Endothelial cell of umbilical vein (primary cell): Measurements from ENCODE around the gene NCL. TPM values are rescaled to one million over a fixed set of nuclear protein-coding genes. Genes with fewer than 3 reads are reported as not detected.

Source experiments
- BruUV-seq: library from RNA; stranded (reverse); fragments of 400-500 nt; replicated peaks from 2 replicates; lab custom pipeline; 2021; lab: Mats Ljungman, UMichigan
- CTCF ChIA-PET: fragments of 300-600, 350-600 bp; sonication (Branson Sonifier 250); formaldehyde crosslinking; loops from one replicate; lab custom pipeline; 2021; ENCODE audit warnings: antibody characterized with exemption, inconsistent platforms; lab: Charles Lee
- POLR2A ChIA-PET: fragments of 300-600, 350-600 bp; sonication (Branson Sonifier 250); formaldehyde crosslinking; loops from one replicate; lab custom pipeline; 2021; ENCODE audit warnings: antibody characterized with exemption, inconsistent platforms; lab: Charles Lee
- DNase-seq: peaks from one replicate; pipeline ENCODE4 v3.0.0-alpha.2; 2011; ENCODE audit warnings: low read depth, low spot score
- FAIRE-seq: peaks from 2 replicates; lab custom pipeline; 2011; peaks lifted over from hg19 to GRCh38; lab: Jason Lieb, UNC
- H2AFZ ChIP-seq: 2 replicates; pipeline ENCODE4 v1.6.0; 2012; ENCODE audit warnings: low read depth, low read length, control low read depth, inconsistent platforms
- H3K27ac ChIP-seq: 2 replicates; pipeline ENCODE4 v1.5.1; 2011; ENCODE audit warnings: low read depth, mild to moderate bottlenecking, control low read depth, low read length, moderate library complexity; ENCODE audit not compliant: insufficient read depth
- H3K27me3 ChIP-seq, 2 experiments: 2 replicates each; pipeline versions ENCODE4 v1.6.0 to v1.6.1; 2011; ENCODE audit warnings: low read length in 2 of 2, mixed read lengths in 1 of 2; ENCODE audit not compliant: control insufficient read depth in 2 of 2, insufficient read depth in 2 of 2
- H3K36me3 ChIP-seq, 2 experiments: 2 replicates in 1 of 2; 3 replicates in 1 of 2; pipeline ENCODE4 v1.5.1; 2011; ENCODE audit warnings: low read length in 2 of 2, mild to moderate bottlenecking in 1 of 2, moderate library complexity in 1 of 2; ENCODE audit not compliant: control insufficient read depth in 2 of 2, insufficient read depth in 2 of 2; ENCODE audit errors: extremely low read depth in 1 of 2
- H3K4me1 ChIP-seq: 3 replicates; pipeline ENCODE4 v1.5.1; 2011; ENCODE audit warnings: mild to moderate bottlenecking, low read length; ENCODE audit not compliant: control insufficient read depth, insufficient read depth; ENCODE audit errors: extremely low read depth
- H3K4me2 ChIP-seq: 2 replicates; pipeline ENCODE4 v1.6.1; 2011; ENCODE audit warnings: low read length, control low read depth, mixed read lengths; ENCODE audit not compliant: insufficient read depth
- H3K4me3 ChIP-seq, 3 experiments: fragments of 200-600 bp in 1 of 3; sonication (generic), shearing (Covaris generic) in 1 of 3; replicated peaks in 1 of 3; 2 replicates each; pipeline ENCODE4 v1.5.1; 2011 to 2016; ENCODE audit warnings: control low read depth in 3 of 3, low read length in 3 of 3, mild to moderate bottlenecking in 2 of 3, inconsistent platforms in 1 of 3, low read depth in 1 of 3, moderate library complexity in 1 of 3; ENCODE audit not compliant: insufficient read depth in 1 of 3
- H3K79me2 ChIP-seq: 2 replicates; pipeline ENCODE4 v1.6.0; 2012; ENCODE audit warnings: low read length, inconsistent platforms; ENCODE audit not compliant: control insufficient read depth, insufficient read depth
- H3K9ac ChIP-seq: replicated peaks from 2 replicates; pipeline ENCODE3; 2011; ENCODE audit warnings: low read length, control low read depth; ENCODE audit not compliant: insufficient read depth; ENCODE audit errors: extremely low read depth
- H3K9me1 ChIP-seq: replicated peaks from 3 replicates; pipeline ENCODE4 v1.6.0; 2011; ENCODE audit warnings: mild to moderate bottlenecking, low read length; ENCODE audit not compliant: control insufficient read depth, insufficient read depth; ENCODE audit errors: extremely low read depth
- H3K9me3 ChIP-seq: replicated peaks from 2 replicates; pipeline ENCODE4 v1.5.1; 2012; ENCODE audit warnings: low read length, inconsistent platforms; ENCODE audit not compliant: control insufficient read depth, insufficient read depth
- H4K20me1 ChIP-seq: replicated peaks from 2 replicates; pipeline ENCODE3; 2011; ENCODE audit warnings: mild to moderate bottlenecking, low read length; ENCODE audit not compliant: control insufficient read depth, insufficient read depth; ENCODE audit errors: extremely low read depth
- EZH2 ChIP-seq: IDR thresholded peaks from 2 replicates; pipeline ENCODE4 v1.6.1; 2012; ENCODE audit warnings: borderline replicate concordance, low read depth, mild to moderate bottlenecking, moderate library complexity, low read length, inconsistent platforms; ENCODE audit not compliant: severe bottlenecking
- FOS ChIP-seq: IDR thresholded peaks from 2 replicates; pipeline ENCODE4 v1.6.1; 2011; ENCODE audit warnings: mild to moderate bottlenecking, low read length, moderate library complexity, borderline replicate concordance; ENCODE audit not compliant: insufficient read depth
- GATA2 ChIP-seq: IDR thresholded peaks from 2 replicates; pipeline ENCODE4 v1.7.0; 2011; ENCODE audit warnings: low read depth, mild to moderate bottlenecking, moderate library complexity, mixed read lengths, low read length; ENCODE audit not compliant: insufficient read length, insufficient read depth
- MAX ChIP-seq: IDR thresholded peaks from 2 replicates; pipeline ENCODE4 v1.6.1; 2011; ENCODE audit not compliant: insufficient read depth, insufficient read length
- MYC ChIP-seq: IDR thresholded peaks from one replicate; pipeline ENCODE4 v1.6.1; 2011; ENCODE audit warnings: mild to moderate bottlenecking, low read depth, low read length
- POLR2A ChIP-seq: IDR thresholded peaks from 2 replicates; pipeline ENCODE4 v1.6.1; 2012; ENCODE audit warnings: low read depth, mild to moderate bottlenecking, control low read depth, low read length
- POLR2AphosphoS5 ChIP-seq: IDR thresholded peaks from 2 replicates; pipeline ENCODE4 v1.6.1; 2012; ENCODE audit warnings: low read depth, mild to moderate bottlenecking, control low read depth, low read length, moderate library complexity; ENCODE audit not compliant: insufficient read depth
- dilution Hi-C: fragments of 300-500 bp; cut with MboI; formaldehyde crosslinking; loops from one replicate; pipeline ENCODE4 v1.15.0; 2019; ENCODE audit warnings: low sequenced_read_pairs; ENCODE audit not compliant: extremely low pct_ligation_motif_present
- intact Hi-C: fragments of 100-400 bp; cut with micrococcal nuclease; formaldehyde crosslinking; loops from one replicate; pipeline ENCODE4 v1.10.0; 2022
- polyA plus RNA-seq, 4 experiments: library from polyadenylated mRNA; depleted of rRNA in 3 of 4; stranded (reverse) in 3 of 4; unstranded in 1 of 4; fragments of >200 nt; gene quantifications; 2 replicates each; pipeline versions ENCODE4 v1.2.1 to v1.2.3, GENCODE V29; 2011 to 2012; ENCODE audit warnings: missing spikeins in 1 of 4
- total RNA-seq: library from RNA; stranded (reverse); gene quantifications from 2 replicates; pipeline ENCODE4 v1.2.3, GENCODE V29; 2021
- TF ChIP-seq, protein P1 (sequence below), 2 donors: IDR thresholded peaks; 1 replicate in 1 of 2; 2 replicates in 1 of 2; pipeline ENCODE4 v1.5.1; 2011; ENCODE audit warnings: low read length in 2 of 2, mild to moderate bottlenecking in 2 of 2, moderate library complexity in 2 of 2, control low read depth in 1 of 2, inconsistent platforms in 1 of 2, low read depth in 1 of 2; ENCODE audit not compliant: insufficient read depth in 1 of 2; ENCODE audit errors: extremely low read depth in 1 of 2

The NCL gene
- total and polyA plus RNA-seq, 2 donors (not counting 3 experiments of a cell fraction or from before 2014, with no cell fraction given) = 35.3 to 708 TPM

GRCh38 chr2:231513746-231514224 is 49.5 kb upstream of the NCL start:
- Histone ChIP-seq H3K9me1 (no peaks in the 10 kb centered on the region), H3K36me3 (no peaks in the 10 kb centered on the region), H3K27me3 (peaks cover 0 to 2% of the 10 kb centered on the region in 2 experiments), H3K4me2 (peak overlapping the region; percentile 87), H3K9ac (peak overlapping the region; percentile 88), H3K9me3 (no peaks in the 10 kb centered on the region), H4K20me1 (no peaks in the 10 kb centered on the region), H2AFZ (peak overlapping the region; percentile 91), H3K4me3 (peak overlapping the region; percentile 26 to 76 (median 75)), H3K27ac (peak overlapping the region; percentile 62), H3K4me1 (peaks cover 12% of the 10 kb centered on the region), H3K79me2 (no peaks in the 10 kb centered on the region)
- CTCF ChIA-PET = interaction anchor here (0.6 to 1.9 kb wide), 5 partner anchors 18 to 161 kb away, joined by 3 to 8 read pairs (median 5); partner anchors contain the start of gene NCL
- no peak for TF ChIP-seq POLR2AphosphoS5
- TF ChIP-seq MYC = no peak
- no peak for TF ChIP-seq EZH2
- TF ChIP-seq, protein P1, sequence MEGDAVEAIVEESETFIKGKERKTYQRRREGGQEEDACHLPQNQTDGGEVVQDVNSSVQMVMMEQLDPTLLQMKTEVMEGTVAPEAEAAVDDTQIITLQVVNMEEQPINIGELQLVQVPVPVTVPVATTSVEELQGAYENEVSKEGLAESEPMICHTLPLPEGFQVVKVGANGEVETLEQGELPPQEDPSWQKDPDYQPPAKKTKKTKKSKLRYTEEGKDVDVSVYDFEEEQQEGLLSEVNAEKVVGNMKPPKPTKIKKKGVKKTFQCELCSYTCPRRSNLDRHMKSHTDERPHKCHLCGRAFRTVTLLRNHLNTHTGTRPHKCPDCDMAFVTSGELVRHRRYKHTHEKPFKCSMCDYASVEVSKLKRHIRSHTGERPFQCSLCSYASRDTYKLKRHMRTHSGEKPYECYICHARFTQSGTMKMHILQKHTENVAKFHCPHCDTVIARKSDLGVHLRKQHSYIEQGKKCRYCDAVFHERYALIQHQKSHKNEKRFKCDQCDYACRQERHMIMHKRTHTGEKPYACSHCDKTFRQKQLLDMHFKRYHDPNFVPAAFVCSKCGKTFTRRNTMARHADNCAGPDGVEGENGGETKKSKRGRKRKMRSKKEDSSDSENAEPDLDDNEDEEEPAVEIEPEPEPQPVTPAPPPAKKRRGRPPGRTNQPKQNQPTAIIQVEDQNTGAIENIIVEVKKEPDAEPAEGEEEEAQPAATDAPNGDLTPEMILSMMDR (IDR thresholded peaks at IDR 0.05; ENCODE audit: extremely low read depth in 1 of 2, insufficient read depth in 1 of 2, low read depth in 1 of 2, low read length in 2 of 2) = no peak
- TF ChIP-seq FOS = no peak
- no peak for TF ChIP-seq POLR2A
- no peak for TF ChIP-seq GATA2
- TF ChIP-seq MAX = no peak
- no peak for FAIRE-seq
- no peak for DNase-seq
- dilution Hi-C loops = no loop called here
- POLR2A ChIA-PET = interaction anchor here (0.6 to 1.0 kb wide), 2 partner anchors 49 to 365 kb away, joined by 3 to 16 read pairs; partner anchors contain the start of gene NCL
- TSS peak; percentile 90 for BruUV-seq
- intact Hi-C loops = loop anchor here (1.0 to 5.0 kb wide), 4 partner anchors 31 to 268 kb away; partner anchors contain the start of genes NCL, PDE6D and PTMA
